ENCODE data around the gene ANKRD40CL. TPM values are rescaled to one million over a fixed set of nuclear protein-coding genes. Genes with fewer than 3 reads are reported as not detected.
"Not testable (repeated sequence)": the region's sequence is repeated elsewhere in the genome, so short reads cannot be mapped to it uniquely, and the experiment has no call there.

ANKRD40CL gene
- total RNA-seq, 2 donors from 2014 or later: not detected

GRCh38 chr17:50808413-50808812 lies 41.1 kb upstream of the ANKRD40CL start:
- ATAC-seq (ENCODE audit: insufficient number of reproducible peaks, low FRiP score, low read depth): no peak

GRCh38 chr17:50807675-50808074 lies 40.4 kb upstream of the ANKRD40CL start:
- ATAC-seq (ENCODE audit: insufficient number of reproducible peaks, low FRiP score, low read depth) (no peak), DNase-seq (ENCODE audit: low spot score) (no peak)
- H3K27ac ChIP-seq: no peak overlapping the region
- no peaks in the 10 kb centered on the region for H3K36me3 ChIP-seq
- H3K4me3 ChIP-seq: no peak overlapping the region
- H3K27me3 ChIP-seq (replicated peaks; ENCODE audit: insufficient read depth): no peaks in the 10 kb centered on the region
- no peaks in the 10 kb centered on the region for H3K9me3 ChIP-seq
- peaks cover 0 to 7% of the 10 kb centered on the region in 2 donors for H3K4me1 ChIP-seq (ENCODE audit: control insufficient read depth in 1 of 2, low read depth in 2 of 2)
- TF ChIP-seq CTCF (IDR thresholded peaks at IDR 0.05): no peak

More at GRCh38 chr17:50808413-50808812, 41.1 kb upstream of the ANKRD40CL start:
- no peak for DNase-seq (ENCODE audit: low spot score)
- no peak overlapping the region for H3K4me3 ChIP-seq
- H3K27me3 ChIP-seq (replicated peaks; ENCODE audit: insufficient read depth): no peaks in the 10 kb centered on the region
- H3K27ac ChIP-seq: no peak overlapping the region
- H3K4me1 ChIP-seq (ENCODE audit: control insufficient read depth in 1 of 2, low read depth in 2 of 2): peaks cover 0 to 7% of the 10 kb centered on the region in 2 donors
- no peaks in the 10 kb centered on the region for H3K36me3 ChIP-seq
- no peak for TF ChIP-seq CTCF (IDR thresholded peaks at IDR 0.05)
- no peaks in the 10 kb centered on the region for H3K9me3 ChIP-seq

GRCh38 chr17:50807009-50807408 lies 39.7 kb upstream of the ANKRD40CL start:
- no peak for DNase-seq (ENCODE audit: low spot score)
- H3K4me3 ChIP-seq: no peak overlapping the region
- H3K27me3 ChIP-seq (replicated peaks; ENCODE audit: insufficient read depth): no peaks in the 10 kb centered on the region
- H3K4me1 ChIP-seq (ENCODE audit: control insufficient read depth in 1 of 2, low read depth in 2 of 2): peaks cover 0 to 7% of the 10 kb centered on the region in 2 donors
- H3K36me3 ChIP-seq: no peaks in the 10 kb centered on the region
- H3K27ac ChIP-seq: no peak overlapping the region
- ATAC-seq (ENCODE audit: insufficient number of reproducible peaks, low FRiP score, low read depth): no peak
- TF ChIP-seq CTCF (IDR thresholded peaks at IDR 0.05): no peak
- no peaks in the 10 kb centered on the region for H3K9me3 ChIP-seq

GRCh38 chr17:50806141-50806643 lies 38.9 kb upstream of the ANKRD40CL start:
- H3K36me3 ChIP-seq: no peaks in the 10 kb centered on the region
- TF ChIP-seq CTCF (IDR thresholded peaks at IDR 0.05): no peak
- no peak overlapping the region for H3K27ac ChIP-seq
- H3K9me3 ChIP-seq: no peaks in the 10 kb centered on the region
- DNase-seq (ENCODE audit: low spot score) (no peak), ATAC-seq (ENCODE audit: insufficient number of reproducible peaks, low FRiP score, low read depth) (no peak)
- H3K27me3 ChIP-seq (replicated peaks; ENCODE audit: insufficient read depth): no peaks in the 10 kb centered on the region
- peaks cover 0 to 7% of the 10 kb centered on the region in 2 donors for H3K4me1 ChIP-seq (ENCODE audit: control insufficient read depth in 1 of 2, low read depth in 2 of 2)
- no peak overlapping the region for H3K4me3 ChIP-seq

- Histone ChIP-seq H3K27ac (no peak overlapping the region), H3K9me3 (no peaks in the 10 kb centered on the region), H3K4me1 (ENCODE audit: control insufficient read depth in 1 of 2, low read depth in 2 of 2) (peaks cover 0 to 7% of the 10 kb centered on the region in 2 donors), H3K4me3 (no peak overlapping the region), H3K36me3 (no peaks in the 10 kb centered on the region), H3K27me3 (replicated peaks; ENCODE audit: insufficient read depth) (no peaks in the 10 kb centered on the region)
- ATAC-seq (ENCODE audit: insufficient number of reproducible peaks, low FRiP score, low read depth) (no peak), DNase-seq (ENCODE audit: low spot score) (no peak)
- no peak for TF ChIP-seq CTCF (IDR thresholded peaks at IDR 0.05)
Measured at GRCh38 chr17:50805486-50805885, 38.2 kb upstream of the ANKRD40CL start.

GRCh38 chr17:50804749-50805475 lies 37.6 kb upstream of the ANKRD40CL start:
- not testable (repeated sequence) for H3K27ac ChIP-seq; H3K9me3 ChIP-seq; DNase-seq (ENCODE audit: low spot score); H3K4me3 ChIP-seq; H3K4me1 ChIP-seq (ENCODE audit: control insufficient read depth in 1 of 2, low read depth in 2 of 2); H3K27me3 ChIP-seq (replicated peaks; ENCODE audit: insufficient read depth); H3K36me3 ChIP-seq; ATAC-seq (ENCODE audit: insufficient number of reproducible peaks, low FRiP score, low read depth)
